ENCODE measurements around the gene DHRS7B.
A peak's percentile ranks its signal among the peaks of the same experiment; 100 is the strongest.

DHRS7B gene

GRCh38 chr17:21085707-21086106 is 41.1 kb upstream of the DHRS7B start:
- TF ChIP-seq CTCF (IDR thresholded peaks at IDR 0.05; ENCODE audit: low read depth, low read length, missing control alignments) = no peak
- no peak for DNase-seq (ENCODE audit: extremely low read depth, low read depth)
- no peak overlapping the region for H3K4me3 ChIP-seq (replicated peaks; ENCODE audit: low read depth, low read length)

GRCh38 chr17:21089145-21089544 is 37.6 kb upstream of the DHRS7B start:
- DNase-seq (ENCODE audit: extremely low read depth, low read depth) = peak; percentile 21
- H3K4me3 ChIP-seq (replicated peaks; ENCODE audit: low read depth, low read length) = no peak overlapping the region
- TF ChIP-seq CTCF (IDR thresholded peaks at IDR 0.05; ENCODE audit: low read depth, low read length, missing control alignments) = no peak

GRCh38 chr17:21089933-21090901 is 36.5 kb upstream of the DHRS7B start:
- no peak for DNase-seq (ENCODE audit: extremely low read depth, low read depth)
- no peak for TF ChIP-seq CTCF (IDR thresholded peaks at IDR 0.05; ENCODE audit: low read depth, low read length, missing control alignments)
- H3K4me3 ChIP-seq (replicated peaks; ENCODE audit: low read depth, low read length) = no peak overlapping the region

- H3K4me3 ChIP-seq (replicated peaks; ENCODE audit: low read depth, low read length) = no peak overlapping the region
- DNase-seq (ENCODE audit: extremely low read depth, low read depth) = no peak
- TF ChIP-seq CTCF (IDR thresholded peaks at IDR 0.05; ENCODE audit: low read depth, low read length, missing control alignments) = no peak
Measured at GRCh38 chr17:21090902-21091618, 35.7 kb upstream of the DHRS7B start.

GRCh38 chr17:21094298-21094704 is 32.5 kb upstream of the DHRS7B start:
- TF ChIP-seq CTCF (IDR thresholded peaks at IDR 0.05; ENCODE audit: low read depth, low read length, missing control alignments) = no peak
- no peak overlapping the region for H3K4me3 ChIP-seq (replicated peaks; ENCODE audit: low read depth, low read length)
- no peak for DNase-seq (ENCODE audit: extremely low read depth, low read depth)

GRCh38 chr17:21095735-21096134 is 31.0 kb upstream of the DHRS7B start:
- DNase-seq (ENCODE audit: extremely low read depth, low read depth) = no peak

More at GRCh38 chr17:21095735-21096134, 31.0 kb upstream of the DHRS7B start:
- H3K4me3 ChIP-seq (replicated peaks; ENCODE audit: low read depth, low read length) = no peak overlapping the region
- TF ChIP-seq CTCF (IDR thresholded peaks at IDR 0.05; ENCODE audit: low read depth, low read length, missing control alignments) = no peak
